ENCODE results near the gene KLHL22.

The KLHL22 gene

DNA sequence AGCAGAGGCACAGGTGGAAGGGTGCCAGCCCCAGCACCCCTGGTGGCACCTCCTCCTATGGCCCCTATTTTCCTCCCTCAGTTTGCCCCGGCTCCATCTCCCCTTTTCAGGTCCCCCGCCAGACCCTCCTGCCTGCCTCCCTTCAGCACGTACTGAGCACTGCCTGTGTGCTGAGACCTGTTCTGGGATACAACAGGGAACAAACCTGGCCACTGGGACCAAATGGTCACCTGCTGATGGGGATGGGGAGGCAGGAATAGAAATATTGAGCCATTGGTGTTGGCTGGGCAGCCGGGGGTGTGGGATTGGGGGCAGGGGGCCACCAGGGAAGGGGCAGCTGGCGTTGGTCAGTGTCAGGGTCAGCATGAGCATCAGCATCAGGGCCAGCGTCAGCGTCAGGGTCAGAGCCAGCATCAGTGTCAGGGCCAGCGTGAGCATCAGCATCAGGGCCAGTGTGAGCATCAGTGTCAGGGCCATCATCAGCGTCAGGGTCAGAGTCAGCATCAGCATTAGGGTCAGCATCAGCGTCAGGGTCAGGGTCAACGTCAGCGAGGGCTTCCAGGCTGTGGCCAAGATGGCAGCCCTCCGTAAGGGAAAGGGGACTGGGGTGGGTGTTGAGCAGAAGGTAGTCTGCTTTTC lies 94.1 kb downstream of the KLHL22 start:
- no peak overlapping the region for H3K4me3 ChIP-seq (ENCODE audit: low read depth, low read length)
- H3K27me3 ChIP-seq (ENCODE audit: control insufficient read depth, insufficient read depth, low read length): no peaks in the 10 kb centered on the region
- no peak overlapping the region for H2AFZ ChIP-seq
- no peaks in the 10 kb centered on the region for H3K36me3 ChIP-seq (ENCODE audit: control insufficient read depth, insufficient read depth, low read length)
- H3K27ac ChIP-seq: no peak overlapping the region
- H3K9me3 ChIP-seq (ENCODE audit: control insufficient read depth, low read length): no peaks in the 10 kb centered on the region
- no peak overlapping the region for H3K9ac ChIP-seq
- no peak overlapping the region for H3K4me2 ChIP-seq (ENCODE audit: low read length)
- TF ChIP-seq, protein P1, sequence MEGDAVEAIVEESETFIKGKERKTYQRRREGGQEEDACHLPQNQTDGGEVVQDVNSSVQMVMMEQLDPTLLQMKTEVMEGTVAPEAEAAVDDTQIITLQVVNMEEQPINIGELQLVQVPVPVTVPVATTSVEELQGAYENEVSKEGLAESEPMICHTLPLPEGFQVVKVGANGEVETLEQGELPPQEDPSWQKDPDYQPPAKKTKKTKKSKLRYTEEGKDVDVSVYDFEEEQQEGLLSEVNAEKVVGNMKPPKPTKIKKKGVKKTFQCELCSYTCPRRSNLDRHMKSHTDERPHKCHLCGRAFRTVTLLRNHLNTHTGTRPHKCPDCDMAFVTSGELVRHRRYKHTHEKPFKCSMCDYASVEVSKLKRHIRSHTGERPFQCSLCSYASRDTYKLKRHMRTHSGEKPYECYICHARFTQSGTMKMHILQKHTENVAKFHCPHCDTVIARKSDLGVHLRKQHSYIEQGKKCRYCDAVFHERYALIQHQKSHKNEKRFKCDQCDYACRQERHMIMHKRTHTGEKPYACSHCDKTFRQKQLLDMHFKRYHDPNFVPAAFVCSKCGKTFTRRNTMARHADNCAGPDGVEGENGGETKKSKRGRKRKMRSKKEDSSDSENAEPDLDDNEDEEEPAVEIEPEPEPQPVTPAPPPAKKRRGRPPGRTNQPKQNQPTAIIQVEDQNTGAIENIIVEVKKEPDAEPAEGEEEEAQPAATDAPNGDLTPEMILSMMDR (IDR thresholded peaks at IDR 0.05): no peak
- no peaks in the 10 kb centered on the region for H3K4me1 ChIP-seq
- no peaks in the 10 kb centered on the region for H3K79me2 ChIP-seq

DNA sequence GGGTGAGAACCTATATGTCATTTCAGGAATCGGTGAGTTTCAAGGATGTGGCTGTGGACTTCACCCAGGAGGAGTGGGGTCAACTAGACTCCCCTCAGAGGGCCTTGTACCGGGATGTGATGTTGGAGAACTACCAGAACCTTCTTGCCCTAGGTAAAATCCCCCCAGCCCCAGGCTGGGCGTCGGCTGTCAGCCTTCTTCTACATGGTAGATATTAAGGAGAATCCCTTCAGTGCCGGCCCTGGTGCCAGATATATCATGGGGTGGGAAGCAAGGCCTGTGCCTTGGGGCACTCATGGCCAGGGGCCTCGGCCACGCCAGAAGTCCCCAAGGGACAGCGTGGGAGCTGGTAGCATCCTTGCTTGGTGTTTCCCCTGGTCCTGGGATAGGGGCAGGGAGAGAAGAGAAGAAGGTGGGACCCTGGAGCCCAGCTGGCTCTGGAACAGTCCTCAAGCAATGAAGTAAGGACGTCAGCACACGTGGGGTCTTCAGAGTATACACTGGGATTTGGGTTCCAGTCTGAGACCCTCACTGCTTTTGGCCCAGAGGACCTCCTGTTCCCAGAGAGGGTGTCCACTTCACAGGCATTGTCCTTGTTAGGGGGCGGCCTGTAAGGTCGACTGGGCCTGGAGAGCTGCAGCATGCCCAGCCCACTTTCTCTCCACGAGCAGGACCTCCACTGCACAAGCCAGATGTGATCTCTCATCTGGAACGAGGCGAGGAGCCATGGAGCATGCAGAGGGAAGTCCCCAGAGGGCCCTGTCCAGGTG lies 94.8 kb downstream of the KLHL22 start:
- no peaks in the 10 kb centered on the region for H3K9me3 ChIP-seq (ENCODE audit: control insufficient read depth, low read length)
- H3K36me3 ChIP-seq (ENCODE audit: control insufficient read depth, insufficient read depth, low read length): no peaks in the 10 kb centered on the region
- H3K4me3 ChIP-seq (ENCODE audit: low read depth, low read length): no peak overlapping the region
- no peaks in the 10 kb centered on the region for H3K27me3 ChIP-seq (ENCODE audit: control insufficient read depth, insufficient read depth, low read length)
- TF ChIP-seq, protein P1 (IDR thresholded peaks at IDR 0.05): no peak
- no peak overlapping the region for H3K27ac ChIP-seq
- no peak overlapping the region for H3K4me2 ChIP-seq (ENCODE audit: low read length)
- H3K4me1 ChIP-seq: no peaks in the 10 kb centered on the region
- no peak overlapping the region for H2AFZ ChIP-seq
- no peaks in the 10 kb centered on the region for H3K79me2 ChIP-seq
- H3K9ac ChIP-seq: no peak overlapping the region

DNA sequence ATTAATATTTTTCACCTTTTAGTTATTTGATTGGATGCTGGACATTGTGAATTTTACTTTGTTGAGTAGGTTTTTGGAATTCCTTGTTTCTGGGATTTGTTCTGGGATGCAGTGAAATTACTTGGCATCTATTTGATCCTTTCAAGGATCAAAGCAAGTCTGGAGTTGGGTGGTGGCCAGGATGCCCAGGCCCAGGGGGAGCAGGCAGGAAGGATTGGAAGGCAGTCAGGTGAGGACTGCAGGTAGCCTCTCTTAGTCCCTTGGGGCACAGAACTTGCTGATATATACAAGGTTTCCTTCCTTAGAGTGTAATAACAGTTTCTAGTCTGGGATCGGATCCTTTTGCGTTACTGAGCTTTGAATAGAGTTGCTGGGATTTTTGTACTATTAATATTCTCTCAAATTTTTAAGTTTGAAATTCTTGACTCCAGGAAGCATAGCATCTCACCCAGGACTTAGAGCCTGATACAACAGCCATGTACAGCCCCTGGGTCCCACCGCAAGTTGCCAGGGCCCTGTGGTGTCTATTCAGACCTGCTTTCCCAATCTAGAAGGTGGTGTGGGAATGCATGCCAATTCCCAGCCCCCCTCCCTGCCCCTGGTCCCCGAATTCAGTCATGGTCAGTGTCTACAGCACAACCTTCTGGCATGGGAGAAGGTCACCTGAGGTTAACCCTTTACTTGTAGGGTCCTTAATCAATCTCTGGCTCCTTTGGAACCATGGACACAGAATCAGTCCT lies 95.6 kb downstream of the KLHL22 start:
- Histone ChIP-seq H3K4me1 (no peaks in the 10 kb centered on the region), H3K79me2 (no peaks in the 10 kb centered on the region), H3K36me3 (ENCODE audit: control insufficient read depth, insufficient read depth, low read length) (no peaks in the 10 kb centered on the region), H3K9ac (no peak overlapping the region), H2AFZ (no peak overlapping the region), H3K27me3 (ENCODE audit: control insufficient read depth, insufficient read depth, low read length) (no peaks in the 10 kb centered on the region), H3K4me2 (ENCODE audit: low read length) (no peak overlapping the region), H3K4me3 (ENCODE audit: low read depth, low read length) (no peak overlapping the region), H3K27ac (no peak overlapping the region), H3K9me3 (ENCODE audit: control insufficient read depth, low read length) (no peaks in the 10 kb centered on the region)
- TF ChIP-seq, protein P1 (IDR thresholded peaks at IDR 0.05): no peak

DNA sequence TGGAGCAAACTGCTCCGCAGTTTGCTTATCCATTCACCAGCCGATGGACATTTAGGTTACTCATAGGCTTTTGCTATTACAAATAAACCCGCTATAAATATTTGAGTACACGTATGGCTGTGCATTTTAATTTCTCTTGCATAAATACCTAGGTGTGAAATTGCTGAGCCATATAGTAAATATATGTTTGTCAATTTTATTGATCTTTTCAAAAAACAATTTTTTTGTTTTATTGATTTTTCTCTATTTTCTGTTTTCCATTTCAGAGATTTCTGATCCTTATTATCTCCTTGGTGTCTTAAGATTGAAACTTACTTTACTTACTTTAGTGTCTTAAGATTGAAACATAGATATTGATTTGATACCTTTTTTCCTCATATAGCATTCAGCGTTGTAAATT lies 97.2 kb downstream of the KLHL22 start:
- TF ChIP-seq, protein P1 (IDR thresholded peaks at IDR 0.05): no peak
- Histone ChIP-seq H3K36me3 (ENCODE audit: control insufficient read depth, insufficient read depth, low read length) (no peaks in the 10 kb centered on the region), H3K27ac (no peak overlapping the region), H3K4me3 (ENCODE audit: low read depth, low read length) (no peak overlapping the region), H3K79me2 (no peaks in the 10 kb centered on the region), H3K27me3 (ENCODE audit: control insufficient read depth, insufficient read depth, low read length) (no peaks in the 10 kb centered on the region), H2AFZ (no peak overlapping the region), H3K4me1 (no peaks in the 10 kb centered on the region), H3K9me3 (ENCODE audit: control insufficient read depth, low read length) (no peaks in the 10 kb centered on the region), H3K9ac (no peak overlapping the region), H3K4me2 (ENCODE audit: low read length) (no peak overlapping the region)
